ENCODE measurements around the gene MT1HL1. TPM values are rescaled to one million over a fixed set of nuclear protein-coding genes. Genes with fewer than 3 reads are reported as not detected.

MT1HL1 gene
- polyA plus RNA-seq, 3 donors, result not detected

DNA sequence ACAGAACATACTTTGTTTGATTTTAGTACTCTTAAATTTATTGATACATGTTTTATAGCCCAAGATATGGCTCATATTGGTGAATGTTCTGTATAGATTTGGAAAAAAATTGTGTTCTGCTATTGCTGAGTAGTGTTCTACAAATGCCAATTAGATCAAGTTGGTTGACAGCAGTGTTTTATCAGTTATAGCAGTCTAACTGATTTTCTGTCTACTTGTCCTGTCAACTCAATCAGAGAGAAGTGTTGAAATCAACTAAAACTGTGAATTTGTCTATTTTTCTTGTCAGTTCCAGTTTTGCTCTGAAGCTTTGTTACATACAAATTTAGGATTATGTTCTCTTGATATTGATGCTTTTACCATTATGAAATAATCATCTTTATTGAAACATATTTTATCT lies 14.7 kb upstream of the MT1HL1 start:
- Mint-ChIP-seq H3K9me3 (peaks cover 0 to 6% (median 1%) of the 10 kb centered on the region in 7 donors), H3K27ac (no peak overlapping the region), H3K27me3 (ENCODE audit: low read depth in 3 of 3) (peaks cover 2 to 3% (median 3%) of the 10 kb centered on the region in 3 donors), H3K36me3 (no peaks in the 10 kb centered on the region), H3K4me3 (no peak overlapping the region), H3K4me1 (no peaks in the 10 kb centered on the region)
- H3K4me1 ChIP-seq (ENCODE audit: control insufficient read depth in 1 of 2, insufficient read depth in 2 of 2, low read length in 2 of 2), result no peaks in the 10 kb centered on the region
- H3K27me3 ChIP-seq (ENCODE audit: control insufficient read depth in 2 of 2, insufficient read depth in 2 of 2, low read length in 2 of 2), result no peaks in the 10 kb centered on the region
- no peak overlapping the region for H2AFZ ChIP-seq (ENCODE audit: insufficient read depth, low read depth, low read length, poor library complexity, severe bottlenecking)
- H3K36me3 ChIP-seq (replicated peaks in 1 of 2; ENCODE audit: control insufficient read depth in 1 of 2, insufficient read depth in 2 of 2, low read length in 2 of 2), result no peaks in the 10 kb centered on the region
- intact Hi-C loops (cut with micrococcal nuclease), result no loop called here
- H3K9me3 ChIP-seq (replicated peaks in 1 of 2; ENCODE audit: control insufficient read depth in 1 of 2, insufficient read depth in 1 of 2, low read length in 2 of 2), result no peaks in the 10 kb centered on the region
- H4K20me1 ChIP-seq (ENCODE audit: insufficient read depth, low read length), result no peaks in the 10 kb centered on the region
- H3K79me2 ChIP-seq (ENCODE audit: insufficient read depth, low read length), result no peaks in the 10 kb centered on the region
- TF ChIP-seq, protein P1, sequence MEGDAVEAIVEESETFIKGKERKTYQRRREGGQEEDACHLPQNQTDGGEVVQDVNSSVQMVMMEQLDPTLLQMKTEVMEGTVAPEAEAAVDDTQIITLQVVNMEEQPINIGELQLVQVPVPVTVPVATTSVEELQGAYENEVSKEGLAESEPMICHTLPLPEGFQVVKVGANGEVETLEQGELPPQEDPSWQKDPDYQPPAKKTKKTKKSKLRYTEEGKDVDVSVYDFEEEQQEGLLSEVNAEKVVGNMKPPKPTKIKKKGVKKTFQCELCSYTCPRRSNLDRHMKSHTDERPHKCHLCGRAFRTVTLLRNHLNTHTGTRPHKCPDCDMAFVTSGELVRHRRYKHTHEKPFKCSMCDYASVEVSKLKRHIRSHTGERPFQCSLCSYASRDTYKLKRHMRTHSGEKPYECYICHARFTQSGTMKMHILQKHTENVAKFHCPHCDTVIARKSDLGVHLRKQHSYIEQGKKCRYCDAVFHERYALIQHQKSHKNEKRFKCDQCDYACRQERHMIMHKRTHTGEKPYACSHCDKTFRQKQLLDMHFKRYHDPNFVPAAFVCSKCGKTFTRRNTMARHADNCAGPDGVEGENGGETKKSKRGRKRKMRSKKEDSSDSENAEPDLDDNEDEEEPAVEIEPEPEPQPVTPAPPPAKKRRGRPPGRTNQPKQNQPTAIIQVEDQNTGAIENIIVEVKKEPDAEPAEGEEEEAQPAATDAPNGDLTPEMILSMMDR (IDR thresholded peaks at IDR 0.05), result no peak
- no peak overlapping the region for H3K27ac ChIP-seq (ENCODE audit: low read depth in 1 of 2, low read length in 2 of 2)
- no peak overlapping the region for H3K4me3 ChIP-seq (replicated peaks in 1 of 3; ENCODE audit: low read depth in 2 of 3, low read length in 3 of 3)
- no peak for DNase-seq
- no peak overlapping the region for H3K9ac ChIP-seq (ENCODE audit: insufficient read depth, low read length, poor library complexity, severe bottlenecking)
- no peak overlapping the region for H3K4me2 ChIP-seq (replicated peaks; ENCODE audit: extremely low read depth, low read length, poor library complexity, severe bottlenecking)

DNA sequence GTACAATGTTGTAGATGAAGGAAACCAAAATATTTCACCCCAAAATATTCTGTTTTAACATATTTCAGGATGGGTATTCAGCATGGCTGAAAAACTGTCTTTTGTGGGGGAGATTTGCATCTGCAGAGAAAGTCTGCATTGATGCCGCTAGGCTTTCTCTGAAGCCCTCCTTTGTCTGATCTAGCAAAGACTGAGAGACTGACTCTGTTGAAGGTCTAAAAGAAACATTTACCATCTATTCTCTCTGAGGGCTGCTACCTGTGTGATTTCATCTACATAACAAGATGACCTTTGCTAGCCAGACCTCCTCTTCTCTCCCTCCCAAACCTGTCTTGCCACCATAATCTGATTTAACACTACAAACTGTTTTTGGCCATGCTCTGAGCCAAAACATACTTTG lies 12.4 kb upstream of the MT1HL1 start:
- Histone ChIP-seq H3K9ac (ENCODE audit: insufficient read depth, low read length, poor library complexity, severe bottlenecking) (no peak overlapping the region), H3K4me2 (replicated peaks; ENCODE audit: extremely low read depth, low read length, poor library complexity, severe bottlenecking) (no peak overlapping the region), H3K4me1 (ENCODE audit: control insufficient read depth in 1 of 2, insufficient read depth in 2 of 2, low read length in 2 of 2) (no peaks in the 10 kb centered on the region), H4K20me1 (ENCODE audit: insufficient read depth, low read length) (no peaks in the 10 kb centered on the region), H3K27ac (ENCODE audit: low read depth in 1 of 2, low read length in 2 of 2) (no peak overlapping the region), H3K4me3 (replicated peaks in 1 of 3; ENCODE audit: low read depth in 2 of 3, low read length in 3 of 3) (no peak overlapping the region), H3K36me3 (replicated peaks in 1 of 2; ENCODE audit: control insufficient read depth in 1 of 2, insufficient read depth in 2 of 2, low read length in 2 of 2) (no peaks in the 10 kb centered on the region), H3K79me2 (ENCODE audit: insufficient read depth, low read length) (no peaks in the 10 kb centered on the region), H3K27me3 (ENCODE audit: control insufficient read depth in 2 of 2, insufficient read depth in 2 of 2, low read length in 2 of 2) (no peaks in the 10 kb centered on the region), H3K9me3 (replicated peaks in 1 of 2; ENCODE audit: control insufficient read depth in 1 of 2, insufficient read depth in 1 of 2, low read length in 2 of 2) (no peaks in the 10 kb centered on the region), H2AFZ (ENCODE audit: insufficient read depth, low read depth, low read length, poor library complexity, severe bottlenecking) (no peak overlapping the region)
- Mint-ChIP-seq H3K4me1 (no peaks in the 10 kb centered on the region), H3K4me3 (no peak overlapping the region), H3K27me3 (ENCODE audit: low read depth in 3 of 3) (peaks cover 3 to 5% (median 4%) of the 10 kb centered on the region in 3 donors), H3K36me3 (no peaks in the 10 kb centered on the region), H3K9me3 (peaks cover 0 to 6% (median 2%) of the 10 kb centered on the region in 7 donors), H3K27ac (no peak overlapping the region)
- intact Hi-C loops (cut with micrococcal nuclease), result no loop called here
- no peak for DNase-seq
- 60% methylated on average over 1 of the region's 1 CpG for WGBS (ENCODE audit: insufficient coverage)
- TF ChIP-seq, protein P1 (IDR thresholded peaks at IDR 0.05), result no peak

Measured in CD14-positive monocyte (primary cell).